ENCODE results near the gene CHAC1.

DNA sequence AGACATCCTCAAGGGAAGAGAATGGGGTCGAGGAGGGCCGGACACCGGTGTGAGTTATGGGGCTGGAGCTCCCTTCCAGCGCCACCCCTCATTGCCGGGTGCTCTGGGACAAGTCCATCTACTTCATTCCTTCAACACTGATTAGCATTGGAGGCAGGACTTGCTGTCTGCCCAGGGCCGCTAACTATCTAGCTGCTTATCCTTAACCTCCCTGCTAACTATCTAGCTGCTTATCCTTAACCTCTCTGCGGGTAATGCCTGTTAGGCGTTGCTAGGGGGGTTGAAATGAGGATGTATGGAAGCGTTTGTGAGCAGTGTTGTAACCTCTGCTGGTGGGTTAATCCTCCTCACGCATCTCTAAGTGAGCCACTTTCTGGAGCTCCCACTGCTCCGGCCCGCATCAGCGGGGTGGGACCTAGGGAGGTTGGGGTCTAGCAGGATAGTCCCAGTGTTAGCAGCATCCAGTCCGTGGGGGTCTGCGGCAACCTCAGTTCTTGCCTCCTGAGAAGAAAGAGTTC lies 10.9 kb upstream of the CHAC1 start:
- no peak for TF ChIP-seq EZH2phosphoT487 (IDR thresholded peaks at IDR 0.05; ENCODE audit: borderline replicate concordance, low read depth, low read length)
- TF ChIP-seq, protein P1, sequence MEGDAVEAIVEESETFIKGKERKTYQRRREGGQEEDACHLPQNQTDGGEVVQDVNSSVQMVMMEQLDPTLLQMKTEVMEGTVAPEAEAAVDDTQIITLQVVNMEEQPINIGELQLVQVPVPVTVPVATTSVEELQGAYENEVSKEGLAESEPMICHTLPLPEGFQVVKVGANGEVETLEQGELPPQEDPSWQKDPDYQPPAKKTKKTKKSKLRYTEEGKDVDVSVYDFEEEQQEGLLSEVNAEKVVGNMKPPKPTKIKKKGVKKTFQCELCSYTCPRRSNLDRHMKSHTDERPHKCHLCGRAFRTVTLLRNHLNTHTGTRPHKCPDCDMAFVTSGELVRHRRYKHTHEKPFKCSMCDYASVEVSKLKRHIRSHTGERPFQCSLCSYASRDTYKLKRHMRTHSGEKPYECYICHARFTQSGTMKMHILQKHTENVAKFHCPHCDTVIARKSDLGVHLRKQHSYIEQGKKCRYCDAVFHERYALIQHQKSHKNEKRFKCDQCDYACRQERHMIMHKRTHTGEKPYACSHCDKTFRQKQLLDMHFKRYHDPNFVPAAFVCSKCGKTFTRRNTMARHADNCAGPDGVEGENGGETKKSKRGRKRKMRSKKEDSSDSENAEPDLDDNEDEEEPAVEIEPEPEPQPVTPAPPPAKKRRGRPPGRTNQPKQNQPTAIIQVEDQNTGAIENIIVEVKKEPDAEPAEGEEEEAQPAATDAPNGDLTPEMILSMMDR (conservative IDR thresholded peaks at IDR 0.05; ENCODE audit: low read length) = no peak

All from OCI-LY7 (cell line).